Stimulated activated CD8-positive, alpha-beta memory T cell treated with anti-CD3 and anti-CD28 coated beads, Interleukin-2, amount 100 ng/mL, for 1 hour (primary cell): ENCODE data around the gene WSB2.
"Not testable (repeated sequence)": the region's sequence is repeated elsewhere in the genome, so short reads cannot be mapped to it uniquely, and the experiment has no call there.

Experiments
- DNase-seq, 2 donors: peaks; one replicate each; pipeline ENCODE4 v3.0.0-alpha.2; 2020; ENCODE audit warnings: low read depth in 2 of 2

WSB2 gene

DNA sequence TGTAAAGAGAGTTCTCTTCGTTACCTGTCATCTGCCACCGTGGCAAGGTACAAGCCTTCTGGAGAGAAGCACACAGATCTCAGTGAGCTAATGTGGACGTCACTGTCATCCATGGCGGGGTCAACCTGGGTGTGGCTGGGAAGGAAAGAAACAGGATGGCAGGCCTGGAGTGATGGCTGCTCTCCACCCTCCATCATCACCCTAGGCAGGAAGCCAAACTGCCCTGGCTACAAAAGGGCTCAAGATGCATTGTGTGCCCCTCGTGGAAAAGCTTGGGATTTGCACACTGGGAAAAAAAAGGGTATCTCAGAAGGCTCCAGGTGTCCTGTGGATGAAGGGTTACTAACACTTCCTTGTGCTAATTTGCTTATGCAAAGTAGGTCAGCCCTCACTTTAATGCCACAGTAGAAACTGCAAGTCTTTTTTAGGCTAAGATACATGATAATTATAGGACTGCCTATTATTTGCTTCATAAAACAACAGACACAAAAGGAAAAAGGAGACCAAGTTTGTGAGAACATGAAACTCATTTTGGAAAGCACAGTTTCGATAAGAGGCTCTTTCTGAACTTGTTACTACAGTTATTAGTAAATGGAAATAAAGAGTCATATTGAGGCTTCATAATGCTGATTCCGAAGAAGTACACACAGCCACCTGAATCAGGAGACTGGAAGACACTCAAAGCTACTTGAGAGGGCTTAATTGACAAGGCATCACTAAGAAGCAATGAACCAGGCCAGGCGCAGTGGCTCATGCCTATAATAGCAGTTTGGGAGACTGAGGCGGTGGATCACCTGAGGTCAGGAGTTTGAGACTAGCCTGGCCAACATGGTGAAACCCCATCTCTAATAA lies 25.6 kb downstream of the WSB2 start:
- DNase-seq: no peak

DNA sequence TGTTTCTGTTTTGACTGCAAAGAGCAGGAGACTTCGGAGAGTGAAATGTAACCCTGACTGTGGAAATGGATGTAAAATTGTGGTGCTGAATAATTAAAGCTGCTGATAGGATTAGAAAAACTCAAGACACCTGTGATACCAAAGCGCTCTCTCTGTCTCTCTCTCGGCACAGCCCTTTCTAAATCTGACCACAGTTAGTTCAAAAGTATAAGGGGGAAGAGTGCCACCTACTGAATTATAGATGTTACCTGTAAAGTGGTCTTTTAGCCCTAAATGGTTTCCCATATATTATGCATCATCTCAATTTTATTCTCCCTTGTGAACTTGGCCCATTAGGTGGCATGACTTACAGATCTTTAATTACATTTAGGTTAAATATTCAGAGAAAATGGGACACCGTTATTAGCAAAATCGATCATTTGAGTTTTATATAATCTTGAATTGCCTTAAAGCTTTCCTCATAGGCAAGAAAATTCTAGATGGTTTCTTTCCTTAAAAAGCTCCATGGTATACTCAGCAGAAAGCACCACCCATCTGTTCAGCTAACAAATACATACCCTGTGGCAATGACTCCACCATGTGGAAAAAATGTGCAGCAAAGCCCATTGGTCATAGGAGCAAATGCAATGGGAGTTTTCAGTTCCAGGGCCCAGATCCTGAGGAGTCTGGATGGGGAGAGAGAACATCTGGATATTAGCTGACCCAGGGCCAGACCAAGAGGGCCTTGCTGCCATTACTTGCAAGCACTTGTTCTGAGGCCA lies 26.4 kb downstream of the WSB2 start:
- no peak for DNase-seq

DNA sequence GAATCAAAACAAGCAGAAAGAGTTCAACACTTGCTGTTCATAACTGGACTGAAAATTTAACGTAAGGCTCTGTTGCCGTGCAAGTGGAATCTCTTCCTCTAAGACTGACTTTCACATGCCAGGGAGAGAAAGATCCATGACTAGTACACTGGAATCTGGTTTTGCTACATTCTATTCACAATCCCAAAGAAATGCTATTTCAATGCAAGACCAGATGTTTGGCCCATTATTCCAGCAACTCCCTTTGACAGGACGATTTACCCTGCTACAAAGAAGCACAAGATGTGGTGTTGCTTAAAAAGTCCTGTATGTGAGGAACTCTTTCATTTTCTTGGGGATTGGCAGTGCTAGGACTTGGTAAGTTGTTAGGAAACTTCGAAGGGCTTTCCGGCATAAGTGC lies 27.1 kb downstream of the WSB2 start:
- DNase-seq: no peak

DNA sequence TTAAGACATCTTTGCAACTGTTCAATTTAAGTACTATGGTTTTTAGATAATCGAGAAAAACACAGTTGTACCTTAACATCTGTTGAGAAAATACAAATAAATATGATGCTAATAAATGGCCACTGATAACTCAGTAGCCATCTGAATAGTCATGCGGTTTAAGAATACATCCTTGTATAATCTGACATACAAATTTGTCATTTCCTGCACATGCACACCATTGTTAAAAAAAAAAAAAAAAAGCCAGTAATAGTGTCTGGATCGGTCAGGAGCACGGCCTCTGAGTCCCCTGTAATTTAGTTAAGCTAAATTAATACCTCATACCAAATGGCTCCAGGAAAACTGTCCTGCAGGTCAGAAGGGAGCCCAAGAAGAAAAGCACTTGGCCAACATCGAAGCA lies 27.7 kb downstream of the WSB2 start:
- no peak for DNase-seq

DNA sequence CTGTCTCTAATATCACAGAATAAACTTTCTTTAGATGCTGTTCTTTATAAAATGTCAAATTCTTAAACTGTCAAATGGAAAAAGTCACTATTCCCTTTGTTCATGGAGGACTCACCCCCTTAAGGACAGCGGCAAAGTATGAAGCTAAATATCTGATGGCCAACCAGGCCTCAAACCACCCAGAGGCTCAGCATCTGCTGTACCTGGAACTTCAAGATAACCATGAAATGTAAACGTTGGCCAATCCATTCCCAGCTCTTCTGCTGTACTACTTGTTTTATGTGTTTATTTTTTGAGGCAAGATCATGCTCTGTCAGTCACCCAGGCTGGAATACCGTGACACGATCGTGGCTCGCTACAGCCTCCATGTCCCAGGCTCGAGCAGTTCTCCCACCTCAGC lies 28.8 kb downstream of the WSB2 start:
- DNase-seq: no peak

DNA sequence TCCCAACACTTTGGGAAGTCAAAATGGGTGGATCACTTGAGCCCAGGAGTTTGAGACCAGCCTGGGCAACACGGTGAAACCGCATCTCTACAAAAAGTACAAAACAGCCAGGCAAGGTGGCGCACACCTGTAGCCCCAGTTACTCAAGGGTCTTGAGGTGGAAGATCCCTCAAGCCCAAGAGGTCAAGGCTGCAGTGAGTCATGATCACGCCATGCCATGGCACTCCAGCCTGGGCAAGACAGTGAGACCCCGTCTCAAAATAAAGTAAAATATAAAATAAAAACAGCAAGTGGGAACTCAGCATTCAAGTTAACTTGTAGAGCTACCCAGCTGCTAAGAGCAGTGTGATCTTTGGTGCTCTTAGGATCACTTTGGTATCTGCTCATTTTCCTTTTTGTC lies 31.8 kb downstream of the WSB2 start:
- no peak for DNase-seq

DNA sequence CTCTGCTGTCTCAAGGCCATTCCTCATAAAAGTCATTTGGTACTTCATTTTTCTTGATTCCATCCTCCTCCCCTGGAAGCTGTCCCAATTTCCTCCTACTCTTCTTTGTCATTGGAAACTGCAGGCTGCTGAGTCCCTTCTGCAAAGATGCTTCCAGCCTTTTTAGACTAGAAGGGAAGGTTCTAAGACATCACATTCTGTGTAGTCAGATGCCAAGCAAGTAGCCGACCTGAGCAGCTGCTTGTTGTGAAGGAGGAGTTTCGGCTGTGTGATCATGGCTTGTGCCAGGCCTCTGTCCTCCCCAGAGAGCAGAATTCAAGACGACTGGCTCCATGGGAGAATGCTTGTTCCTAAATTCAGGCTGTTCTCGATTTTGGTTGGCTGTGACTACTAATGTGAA lies 35.8 kb downstream of the WSB2 start:
- no peak for DNase-seq

DNA sequence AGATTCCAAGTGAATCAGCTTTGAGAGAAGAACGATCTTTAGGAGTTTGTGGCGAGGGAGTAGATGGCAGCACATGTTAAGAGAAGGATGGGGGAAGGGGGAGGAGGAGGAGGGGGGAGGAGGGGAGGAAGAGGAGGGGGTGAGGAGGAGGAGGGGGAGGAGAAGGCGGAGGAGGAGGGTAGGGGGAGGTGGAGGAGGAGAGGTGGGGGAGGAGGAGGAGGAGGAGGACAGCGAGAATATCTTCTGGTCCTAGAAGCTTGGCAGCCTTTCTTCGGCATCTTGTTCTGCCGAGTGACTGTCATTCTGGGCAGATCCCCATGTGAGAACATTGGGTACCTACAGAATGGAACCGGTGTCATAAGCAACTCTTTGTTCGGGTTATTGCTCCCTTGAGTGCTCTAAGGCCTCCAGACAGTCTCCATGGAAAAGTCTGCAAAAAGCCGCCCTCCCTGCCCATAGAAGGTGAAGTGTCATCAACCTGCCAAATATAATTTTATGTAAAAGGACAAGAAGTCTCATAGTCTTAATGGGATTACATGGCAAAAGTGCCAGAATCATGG lies 37.6 kb downstream of the WSB2 start:
- no peak for DNase-seq

DNA sequence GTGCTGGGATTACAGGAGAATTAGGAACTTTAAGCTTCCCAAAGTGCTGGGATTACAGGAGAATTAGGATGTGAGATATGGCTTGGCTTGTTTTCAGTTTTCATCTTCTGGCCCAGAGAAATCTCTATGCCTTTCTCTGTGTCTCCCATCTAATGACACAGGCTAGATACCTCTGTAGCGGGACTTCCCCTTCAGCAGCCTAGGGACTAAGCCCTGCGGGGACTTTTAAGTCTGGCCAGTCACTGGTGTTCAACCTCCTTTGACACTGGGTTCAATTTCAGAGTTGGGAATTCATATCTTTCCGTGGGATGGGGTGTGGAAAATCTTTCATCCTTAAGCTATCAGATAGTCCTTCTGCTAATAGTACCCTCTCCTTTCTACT lies 38.3 kb downstream of the WSB2 start:
- DNase-seq: no peak

DNA sequence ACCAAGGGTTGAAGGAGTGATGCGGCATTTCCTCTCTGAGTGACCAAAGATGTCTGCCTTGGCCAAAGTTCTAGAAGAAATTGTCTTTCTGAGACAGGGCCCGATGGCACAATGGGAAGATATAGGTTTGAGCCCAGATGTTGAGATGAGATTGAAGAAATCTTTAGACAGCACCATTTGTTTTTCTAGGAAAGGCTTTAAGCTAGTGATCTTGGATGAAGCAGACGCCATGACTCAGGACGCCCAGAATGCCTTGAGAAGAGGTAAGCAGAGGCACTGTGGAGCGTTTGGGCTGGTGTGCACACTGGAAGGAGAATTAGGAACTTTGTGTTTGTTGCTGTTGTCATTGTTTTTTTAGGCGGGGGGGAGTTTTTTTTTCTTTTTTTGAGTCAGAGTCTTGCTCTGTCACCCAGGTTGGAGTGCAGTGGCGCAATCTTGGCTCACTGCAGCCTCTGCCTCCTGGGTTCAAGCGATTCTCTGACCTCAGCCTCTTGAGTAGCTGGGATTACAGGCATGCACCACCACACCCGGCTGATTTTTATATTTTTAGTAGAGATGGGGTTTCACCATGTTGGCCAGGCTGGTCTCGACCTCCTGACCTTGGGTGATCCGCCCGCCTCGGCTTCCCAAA lies 38.8 kb downstream of the WSB2 start:
- DNase-seq: not testable (repeated sequence)

DNA sequence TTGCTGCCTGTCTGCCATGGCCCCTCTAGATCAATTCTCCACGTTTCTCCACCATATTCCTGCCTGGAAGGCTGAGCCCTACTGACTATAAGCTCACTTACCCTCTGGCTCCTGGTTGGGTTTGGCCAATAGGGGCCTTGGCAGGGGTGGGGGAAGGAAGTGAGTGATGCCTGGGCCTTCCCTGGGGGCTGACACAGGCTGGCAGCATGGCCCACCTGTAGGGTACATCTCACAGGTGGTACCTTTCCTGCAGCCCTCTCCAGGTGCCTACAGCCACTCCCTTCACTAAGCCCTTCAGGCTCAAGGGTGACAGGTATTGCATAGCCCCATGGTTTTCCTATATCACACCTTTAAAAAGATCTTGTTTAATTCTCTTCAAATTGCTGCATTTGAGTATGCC lies 40.9 kb downstream of the WSB2 start:
- no peak for DNase-seq

DNA sequence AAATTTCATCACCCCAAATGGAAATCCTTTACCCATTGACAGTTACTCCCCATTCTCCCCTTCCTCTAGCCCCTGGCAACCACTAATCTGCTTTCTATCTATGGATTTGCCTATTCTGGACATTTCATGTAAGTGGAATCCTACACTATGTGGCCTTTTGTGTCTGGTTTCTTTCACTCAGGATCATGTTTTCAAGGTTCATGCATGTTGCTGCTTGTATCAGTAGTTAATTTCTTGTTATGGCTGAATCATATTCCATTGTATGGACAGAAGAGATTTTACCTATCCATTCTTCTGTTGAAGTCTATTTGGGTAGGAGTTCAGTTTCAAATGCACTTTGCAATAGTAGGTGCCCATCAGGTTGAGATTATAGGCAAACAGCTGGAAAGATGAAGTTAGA lies 43.1 kb downstream of the WSB2 start:
- no peak for DNase-seq

DNA sequence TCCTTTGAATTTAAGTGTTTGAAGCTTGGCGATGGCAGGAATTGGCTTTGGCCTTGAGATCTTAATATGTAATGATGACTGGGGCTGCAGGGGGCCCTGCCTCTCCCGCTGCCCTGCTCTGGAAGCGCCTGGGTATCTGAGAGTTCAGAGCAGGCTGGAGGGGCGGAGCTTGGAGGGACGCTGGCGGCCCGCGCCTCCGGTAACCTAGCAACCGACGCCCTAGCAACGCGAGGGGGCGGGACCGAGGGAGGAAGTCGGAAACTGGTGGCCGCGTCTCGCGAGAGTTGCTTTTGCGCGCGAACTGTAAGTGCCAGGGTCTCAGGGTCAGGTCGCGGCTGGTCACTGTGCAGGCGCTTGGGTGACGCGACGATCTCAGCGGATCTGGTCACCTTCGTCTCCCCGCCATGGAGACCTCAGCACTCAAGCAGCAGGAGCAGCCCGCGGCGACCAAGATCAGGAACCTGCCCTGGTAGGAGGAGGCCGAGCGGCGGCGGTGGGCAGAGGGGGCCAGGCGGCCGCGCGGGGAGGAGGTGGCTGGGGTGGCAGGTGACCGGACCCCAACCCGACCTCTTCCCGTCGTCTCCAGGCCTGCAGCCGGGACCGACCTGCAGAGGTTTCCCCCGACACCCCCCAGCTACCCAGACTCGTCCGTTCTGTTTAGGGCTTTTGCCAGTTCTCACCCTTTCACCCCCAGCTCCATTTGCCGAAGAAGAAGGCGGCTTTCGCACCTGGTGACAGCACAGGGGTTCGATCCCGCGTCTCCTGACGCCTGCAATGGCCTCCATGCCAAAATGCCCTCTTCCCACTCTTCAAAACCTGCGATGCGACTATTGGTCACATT lies 44.3 kb downstream of the WSB2 start, which contains the start of gene RFC5:
TSS of gene RFC5 (plus strand) at position 280 of the 841 bp plus-strand sequence. CDS start at position 405, 125 bp downstream.
- DNase-seq: peak; percentile 96 to 97

DNA sequence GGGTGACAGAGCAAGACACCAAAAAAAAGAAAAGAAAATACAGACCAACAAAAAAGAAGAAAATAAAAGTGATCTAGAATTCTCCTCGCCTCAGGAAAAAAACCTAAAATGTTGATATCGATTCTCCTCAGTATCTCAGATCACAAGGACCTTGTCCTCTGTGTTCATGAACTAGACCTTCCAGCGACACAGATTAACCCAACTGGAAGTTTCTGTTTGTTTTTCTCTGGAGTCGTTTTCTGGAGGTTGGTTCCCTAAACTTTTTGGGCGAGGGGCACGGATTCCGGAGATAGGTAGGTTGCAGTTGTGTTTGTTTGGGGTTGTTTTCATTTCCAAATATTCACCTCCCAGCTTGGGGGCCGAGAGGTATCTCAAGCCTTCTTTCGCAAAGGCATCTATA lies 45.0 kb downstream of the WSB2 start:
- DNase-seq: no peak

DNA sequence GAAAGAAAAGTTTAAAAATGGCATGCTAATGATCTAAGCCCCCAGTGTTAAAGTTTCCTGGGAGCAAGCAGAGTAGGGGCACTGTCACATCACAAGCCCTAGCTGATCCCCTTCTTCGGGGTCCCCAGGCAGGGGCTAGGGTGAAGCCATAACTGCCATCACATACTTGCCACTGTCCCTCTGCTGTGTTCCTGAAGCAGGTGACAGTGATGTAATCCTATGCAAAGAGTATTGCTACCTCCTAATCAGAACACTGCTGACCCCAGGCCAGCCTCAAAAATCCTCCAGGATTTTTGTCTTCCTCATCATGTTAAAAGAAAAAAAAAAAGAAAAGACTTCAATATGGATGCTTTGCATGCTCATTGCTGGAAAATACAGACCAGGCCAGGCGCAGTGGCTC lies 45.7 kb downstream of the WSB2 start:
- DNase-seq: no peak

DNA sequence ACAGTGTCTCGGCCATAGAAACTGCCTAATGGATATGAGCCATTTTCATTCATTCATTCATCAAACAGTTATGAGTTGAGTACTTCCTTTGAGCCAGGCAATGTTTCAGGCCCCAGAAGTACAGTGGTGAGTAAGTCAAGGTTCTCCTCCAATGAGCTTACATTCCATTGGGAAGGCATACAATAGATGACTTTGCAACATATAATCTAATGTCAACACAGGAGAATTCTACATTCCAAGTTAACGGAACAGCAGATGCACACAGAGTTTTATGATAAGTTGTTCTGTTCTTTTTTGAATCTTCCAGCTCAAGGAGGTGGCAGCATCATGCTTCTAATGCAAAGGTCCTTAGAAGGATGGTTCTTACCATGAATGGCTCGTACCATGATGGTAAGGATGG lies 47.7 kb downstream of the WSB2 start:
- no peak for DNase-seq

DNA sequence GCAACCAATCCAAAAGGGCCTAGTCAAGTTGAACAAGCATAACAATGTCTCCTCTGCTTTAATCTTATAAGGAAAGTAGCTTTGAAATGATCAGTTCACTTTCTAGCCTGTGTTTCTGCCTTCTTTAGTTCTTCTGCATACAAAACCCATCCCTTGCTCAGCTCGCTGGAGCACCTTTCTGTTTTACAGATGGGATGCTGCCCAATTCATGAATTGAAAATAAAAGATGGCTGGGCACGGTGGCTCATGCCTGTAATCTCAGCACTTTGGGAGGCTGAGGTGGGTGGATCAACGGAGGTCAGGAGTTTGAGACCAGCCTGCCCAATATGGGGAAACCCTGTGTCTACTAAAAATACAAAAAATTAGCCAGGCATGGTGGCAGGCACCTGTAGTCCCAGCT lies 49.0 kb downstream of the WSB2 start:
- no peak for DNase-seq

DNA sequence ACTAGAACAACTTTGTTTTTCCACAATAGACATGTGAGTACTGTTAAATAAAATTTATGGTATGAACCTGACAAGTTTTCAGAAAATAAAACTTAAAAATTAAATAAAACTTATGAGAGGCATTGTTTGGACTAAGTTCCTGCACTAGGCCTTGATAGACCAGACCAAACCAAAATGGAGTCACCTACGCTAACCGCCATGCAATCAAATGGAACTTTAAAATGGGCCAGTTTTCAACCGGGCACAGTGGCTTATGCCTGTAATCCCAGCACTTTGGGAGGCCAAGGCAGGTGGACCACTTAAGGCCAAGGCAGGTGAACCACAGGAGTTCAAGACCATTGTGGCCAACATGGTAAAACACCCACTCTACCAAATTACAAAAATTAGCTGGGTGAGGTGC lies 49.6 kb downstream of the WSB2 start:
- DNase-seq: no peak

DNA sequence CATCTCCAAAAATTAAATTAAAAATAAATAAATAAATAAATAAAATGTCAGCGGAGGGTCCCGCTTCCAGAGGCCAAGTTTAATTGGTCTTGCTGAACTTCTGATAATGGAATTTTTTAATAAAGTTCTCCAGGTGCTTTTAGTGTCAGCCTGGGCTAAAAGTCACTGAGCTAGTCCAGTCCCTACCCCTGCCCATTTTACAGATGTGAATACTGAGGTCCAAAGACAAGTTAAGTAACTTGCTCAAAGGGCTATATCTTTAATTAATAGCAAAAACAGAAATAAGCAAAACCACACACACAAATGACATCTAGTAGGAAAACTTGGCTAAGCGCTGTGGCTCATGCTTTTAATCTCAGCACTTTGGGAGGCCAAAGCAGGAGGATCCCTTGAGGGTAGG lies 50.1 kb downstream of the WSB2 start:
- DNase-seq: no peak

DNA sequence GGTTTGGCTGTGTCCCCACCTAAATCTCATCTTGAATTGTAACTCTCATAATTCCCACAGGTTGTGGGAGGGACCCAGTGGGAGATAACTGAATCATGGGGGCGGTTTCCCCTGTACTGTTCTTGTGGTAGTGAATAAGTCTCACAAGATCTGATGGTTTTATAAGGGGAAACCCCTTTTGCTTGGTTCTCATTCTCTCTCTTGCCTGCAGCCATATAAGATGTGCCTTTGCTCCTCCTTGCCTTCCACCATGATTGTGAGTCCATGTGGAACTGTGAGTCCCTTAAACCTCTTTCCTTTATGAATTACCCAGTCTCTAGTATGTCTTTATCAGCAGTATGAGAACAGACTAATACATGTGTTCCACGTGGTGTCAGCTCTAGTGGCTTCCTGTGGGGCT lies 61.2 kb downstream of the WSB2 start:
- DNase-seq: not testable (repeated sequence)

DNA sequence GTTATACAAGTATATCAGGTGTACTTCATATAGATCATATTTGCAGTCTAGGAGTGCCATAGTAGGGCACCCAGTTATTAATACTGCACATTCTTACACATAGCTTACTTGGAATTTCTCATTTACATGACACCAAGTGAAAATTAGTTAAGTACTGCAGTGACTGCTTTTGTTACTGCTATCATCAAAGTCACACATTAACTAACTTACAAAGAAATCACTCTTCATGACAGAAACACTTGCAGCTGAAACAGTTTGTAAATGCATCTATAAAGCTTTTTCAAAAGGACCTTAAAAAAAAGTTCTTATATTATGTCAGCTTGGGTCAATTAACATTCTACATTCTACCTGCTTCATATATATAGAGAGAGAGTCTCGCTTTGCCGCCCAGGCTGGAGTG lies 62.3 kb downstream of the WSB2 start:
- DNase-seq: no peak
